IMR-90 (cell line): ENCODE data around the gene HUNK. TPM values are rescaled to one million over a fixed set of nuclear protein-coding genes. Genes with fewer than 3 reads are reported as not detected.

Source experiments
- ATAC-seq: fragments of 200-7000 bp; cut with Tn5 transposase; 2 replicates; pipeline ENCODE4 v1.9.1; 2020; ENCODE audit warnings: low read depth, mild to moderate bottlenecking, moderate library complexity
- BruUV-seq: library from RNA; stranded (reverse); fragments of 400-500 nt; replicated peaks from 2 replicates; lab custom pipeline; 2021; lab: Mats Ljungman, UMichigan
- CTCF ChIA-PET: fragments of 300-600 bp; formaldehyde crosslinking; extraction: SDS; loops from one replicate; lab custom pipeline; 2021; ENCODE audit warnings: antibody characterized with exemption; lab: Yijun Ruan, JAX
- POLR2A ChIA-PET: fragments of 300-600 bp; sonication (Branson Sonifier 250); formaldehyde crosslinking; loops from one replicate; lab custom pipeline; 2022; ENCODE audit warnings: antibody characterized with exemption; ENCODE audit not compliant: unreplicated experiment; lab: Charles Lee
- DNase-seq: peaks from one replicate; pipeline ENCODE4 v3.0.0; 2013
- H2AFZ ChIP-seq: replicated peaks from 2 replicates; pipeline ENCODE3; 2013; ENCODE audit warnings: low read length, mild to moderate bottlenecking; ENCODE audit not compliant: poor library complexity
- H2AK5ac ChIP-seq: 2 replicates; pipeline ENCODE4 v1.6.1; 2013; ENCODE audit warnings: low read depth, low read length, inconsistent platforms
- H2AK9ac ChIP-seq: replicated peaks from 2 replicates; pipeline ENCODE3; 2013; ENCODE audit warnings: mild to moderate bottlenecking, low read depth, low read length, moderate library complexity; ENCODE audit not compliant: poor library complexity
- H2BK120ac ChIP-seq: 2 replicates; pipeline ENCODE4 v1.6.1; 2013; ENCODE audit warnings: low read depth, low read length, inconsistent platforms
- H2BK15ac ChIP-seq: 3 replicates; pipeline ENCODE4 v1.6.1; 2013; ENCODE audit warnings: low read depth, low read length, inconsistent platforms
- H2BK20ac ChIP-seq: 2 replicates; pipeline ENCODE4 v1.6.1; 2013; ENCODE audit warnings: low read depth, mild to moderate bottlenecking, inconsistent platforms, low read length, moderate library complexity
- H2BK5ac ChIP-seq: 2 replicates; pipeline ENCODE4 v1.6.1; 2013; ENCODE audit warnings: mild to moderate bottlenecking, low read depth, low read length, inconsistent platforms; ENCODE audit not compliant: poor library complexity, severe bottlenecking
- H3K14ac ChIP-seq: replicated peaks from 2 replicates; pipeline ENCODE4 v1.6.1; 2013; ENCODE audit warnings: low read depth, low read length, inconsistent platforms
- H3K18ac ChIP-seq: 2 replicates; pipeline ENCODE4 v1.6.1; 2013; ENCODE audit warnings: low read depth, low read length, control low read depth
- H3K23ac ChIP-seq: 2 replicates; pipeline ENCODE4 v1.6.1; 2013; ENCODE audit warnings: low read depth, low read length, inconsistent platforms
- H3K27ac ChIP-seq: 2 replicates; pipeline ENCODE4 v1.5.1; 2013; ENCODE audit warnings: mild to moderate bottlenecking, control low read depth, low read length; ENCODE audit not compliant: insufficient read depth
- H3K27me3 ChIP-seq: 2 replicates; pipeline ENCODE4 v1.6.1; 2013; ENCODE audit warnings: low read length; ENCODE audit not compliant: control insufficient read depth, insufficient read depth
- H3K36me3 ChIP-seq: 2 replicates; pipeline ENCODE4 v1.6.1; 2013; ENCODE audit warnings: low read length, mixed read lengths; ENCODE audit not compliant: control insufficient read depth, insufficient read depth
- H3K4ac ChIP-seq: 2 replicates; pipeline ENCODE4 v1.6.1; 2013; ENCODE audit warnings: low read depth, low read length, inconsistent platforms
- H3K4me1 ChIP-seq: 2 replicates; pipeline ENCODE4 v1.6.1; 2013; ENCODE audit warnings: low read length, mixed read lengths; ENCODE audit not compliant: control insufficient read depth, insufficient read depth
- H3K4me2 ChIP-seq: 2 replicates; pipeline ENCODE4 v1.6.1; 2013; ENCODE audit warnings: low read depth, mild to moderate bottlenecking, control low read depth, low read length, moderate library complexity
- H3K4me3 ChIP-seq: 2 replicates; pipeline ENCODE4 v1.5.1; 2013; ENCODE audit warnings: low read depth, mild to moderate bottlenecking, control low read depth, low read length, moderate library complexity; ENCODE audit not compliant: insufficient read depth
- H3K56ac ChIP-seq: 2 replicates; pipeline ENCODE4 v1.6.1; 2013; ENCODE audit warnings: low read length, inconsistent platforms; ENCODE audit not compliant: insufficient read depth; ENCODE audit errors: extremely low read depth
- H3K79me1 ChIP-seq, 2 experiments: 2 replicates each; pipeline ENCODE4 v1.6.1; 2013; ENCODE audit warnings: low read length in 2 of 2, inconsistent platforms in 1 of 2, low read depth in 1 of 2
- H3K9ac ChIP-seq: 2 replicates; pipeline ENCODE4 v1.6.1; 2013; ENCODE audit warnings: low read depth, low read length, control low read depth
- H3K9me1 ChIP-seq: 2 replicates; pipeline ENCODE4 v1.6.1; 2013; ENCODE audit warnings: low read length, inconsistent platforms; ENCODE audit not compliant: insufficient read depth
- H3K9me3 ChIP-seq: 2 replicates; pipeline ENCODE4 v1.6.1; 2013; ENCODE audit warnings: low read length; ENCODE audit not compliant: control insufficient read depth, insufficient read depth
- H4K20me1 ChIP-seq: 2 replicates; pipeline ENCODE4 v1.6.1; 2013; ENCODE audit warnings: low read length, inconsistent platforms; ENCODE audit not compliant: insufficient read depth
- H4K5ac ChIP-seq: 2 replicates; pipeline ENCODE4 v1.6.1; 2013; ENCODE audit warnings: mild to moderate bottlenecking, low read depth, low read length, control low read depth
- H4K8ac ChIP-seq, 2 experiments: 2 replicates each; pipeline ENCODE4 v1.6.1; 2013; ENCODE audit warnings: low read depth in 2 of 2, low read length in 2 of 2, control low read depth in 1 of 2, inconsistent platforms in 1 of 2
- H4K91ac ChIP-seq: 2 replicates; pipeline ENCODE4 v1.6.1; 2013; ENCODE audit warnings: low read depth, low read length, inconsistent platforms; ENCODE audit not compliant: insufficient read depth
- CEBPB ChIP-seq: IDR thresholded peaks from 2 replicates; pipeline ENCODE4 v1.6.1; 2012; ENCODE audit warnings: low read depth, low read length, improper control_type of control experiment
- CHD1 ChIP-seq: IDR thresholded peaks from 2 replicates; pipeline ENCODE4 v1.6.1; 2012; ENCODE audit warnings: low read depth, low read length, improper control_type of control experiment
- CTCF ChIP-seq: conservative IDR thresholded peaks from 2 replicates; pipeline ENCODE4 v1.5.1; 2012; ENCODE audit warnings: mild to moderate bottlenecking, low read depth, low read length, improper control_type of control experiment
- FOS ChIP-seq: fragments of 150-350 bp; IDR thresholded peaks from 2 replicates; pipeline ENCODE4 v1.6.1; 2016; ENCODE audit warnings: low read depth, low read length
- MAFK ChIP-seq: IDR thresholded peaks from 2 replicates; pipeline ENCODE4 v1.6.1; 2012; ENCODE audit warnings: low read depth, low read length, improper control_type of control experiment
- MAZ ChIP-seq: IDR thresholded peaks from 2 replicates; pipeline ENCODE4 v1.6.1; 2012; ENCODE audit warnings: low read depth, mild to moderate bottlenecking, low read length, improper control_type of control experiment, moderate library complexity, borderline replicate concordance
- NFE2L2 ChIP-seq: fragments of 150-350 bp; IDR thresholded peaks from 2 replicates; pipeline ENCODE4 v1.6.1; 2016; ENCODE audit warnings: low read depth, mild to moderate bottlenecking, low read length
- POLR2A ChIP-seq: IDR thresholded peaks from 2 replicates; pipeline ENCODE4 v1.6.1; 2012; ENCODE audit warnings: mild to moderate bottlenecking, low read depth, low read length
- RAD21 ChIP-seq: IDR thresholded peaks from 2 replicates; pipeline ENCODE4 v1.6.1; 2012; ENCODE audit warnings: low read length, improper control_type of control experiment
- RCOR1 ChIP-seq: IDR thresholded peaks from 2 replicates; pipeline ENCODE4 v1.6.1; 2012; ENCODE audit warnings: mild to moderate bottlenecking, low read length, improper control_type of control experiment; ENCODE audit not compliant: insufficient replicate concordance
- RFX5 ChIP-seq: IDR thresholded peaks from 2 replicates; pipeline ENCODE4 v1.8.0; 2012; ENCODE audit warnings: low read depth, mild to moderate bottlenecking, low read length, moderate library complexity
- WGBS, 2 experiments: methylation state at CpG; one replicate each; pipeline versions ENCODE4 v1.1.5 to v1.1.7; 2013; ENCODE audit warnings: missing lambda C conversion rate in 2 of 2; ENCODE audit not compliant: insufficient read length in 1 of 2; ENCODE audit errors: extremely low coverage in 2 of 2; 5-methylcytosine and 5-hydroxymethylcytosine counted together
- dilution Hi-C: fragments of 300-500 bp; cut with HindIII; formaldehyde crosslinking; loops from one replicate; pipeline ENCODE4 v1.14.3; 2018; ENCODE audit warnings: low sequenced_read_pairs; ENCODE audit not compliant: unreplicated experiment
- in situ Hi-C: fragments of 300-500 bp; cut with MboI; formaldehyde crosslinking; loops from 3 replicates; pipeline ENCODE4 v1.14.3; 2019; ENCODE audit warnings: low sequenced_read_pairs, inconsistent platforms, mixed read lengths
- intact Hi-C: fragments of 100-400 bp; cut with micrococcal nuclease; formaldehyde crosslinking; loops from 2 replicates; pipeline ENCODE4 v1.10.0; 2022
- polyA plus RNA-seq, 3 experiments: library from polyadenylated mRNA; depleted of rRNA; stranded (reverse); fragments of >200 nt; gene quantifications; 2 replicates each; pipeline ENCODE4 v1.2.3, GENCODE V29; 2012; ENCODE audit warnings: low replicate concordance in 1 of 3
- total RNA-seq: library from RNA; depleted of rRNA; stranded (reverse); fragments of >200 nt; gene quantifications from 2 replicates; pipeline ENCODE4 v1.2.3, GENCODE V29; 2012
- TF ChIP-seq, protein P1 (sequence below): fragments of 150-350 bp; IDR thresholded peaks from 2 replicates; pipeline ENCODE4 v1.6.1; 2016; ENCODE audit warnings: low read depth, mild to moderate bottlenecking, low read length, moderate library complexity, borderline replicate concordance

The HUNK gene
- total and polyA plus RNA-seq, 2 of the 4 experiments (the other 2 are of a cell fraction): 1.0 to 2.0 TPM

DNA sequence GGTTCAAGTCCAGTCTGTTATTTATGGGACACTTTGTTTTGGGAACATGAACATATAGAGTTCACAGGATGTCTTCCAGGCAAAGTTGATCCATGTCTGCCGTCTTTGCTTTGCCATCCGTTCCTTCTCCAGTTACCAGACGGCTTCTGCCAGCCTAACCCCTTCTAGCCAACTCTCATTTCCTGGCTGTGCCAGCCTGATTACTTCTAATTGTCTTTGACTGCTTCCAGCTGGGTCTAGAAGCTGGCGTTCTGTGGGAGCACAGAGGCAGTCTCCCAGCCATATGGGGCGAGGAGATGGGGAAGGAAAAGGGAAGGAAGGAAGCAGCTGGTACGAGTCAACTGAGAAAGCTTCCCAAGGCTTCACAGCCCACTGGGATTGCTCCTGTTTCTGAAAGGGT lies 3.1 kb upstream of the HUNK start:
- no peak for DNase-seq
- H4K5ac ChIP-seq: no peak overlapping the region
- H3K9ac ChIP-seq: no peak overlapping the region
- H3K56ac ChIP-seq: no peak overlapping the region
- H3K9me1 ChIP-seq: no peaks in the 10 kb centered on the region
- no peak overlapping the region for H2BK5ac ChIP-seq
- H4K91ac ChIP-seq: no peak overlapping the region
- no peak overlapping the region for H4K8ac ChIP-seq
- H3K27me3 ChIP-seq: peaks cover 18% of the 10 kb centered on the region
- 0 out of 2 replicates have a peak, but pooled peaks cover 2% of the 10 kb centered on the region for H3K4me1 ChIP-seq
- TF ChIP-seq RCOR1 (no peak), RAD21 (no peak), POLR2A (no peak), MAZ (no peak), FOS (no peak), CTCF (no peak), MAFK (no peak), NFE2L2 (no peak), CEBPB (no peak), CHD1 (no peak), RFX5 (no peak)
- TF ChIP-seq, protein P1, sequence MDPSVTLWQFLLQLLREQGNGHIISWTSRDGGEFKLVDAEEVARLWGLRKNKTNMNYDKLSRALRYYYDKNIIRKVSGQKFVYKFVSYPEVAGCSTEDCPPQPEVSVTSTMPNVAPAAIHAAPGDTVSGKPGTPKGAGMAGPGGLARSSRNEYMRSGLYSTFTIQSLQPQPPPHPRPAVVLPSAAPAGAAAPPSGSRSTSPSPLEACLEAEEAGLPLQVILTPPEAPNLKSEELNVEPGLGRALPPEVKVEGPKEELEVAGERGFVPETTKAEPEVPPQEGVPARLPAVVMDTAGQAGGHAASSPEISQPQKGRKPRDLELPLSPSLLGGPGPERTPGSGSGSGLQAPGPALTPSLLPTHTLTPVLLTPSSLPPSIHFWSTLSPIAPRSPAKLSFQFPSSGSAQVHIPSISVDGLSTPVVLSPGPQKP: no peak
- intact Hi-C loops (loop anchor here (5.0 kb wide), 1 partner anchor 233 kb away; no protein-coding TSS in a partner anchor), in situ Hi-C loops (loop anchor here (5.0 kb wide), 1 partner anchor 393 kb away; no protein-coding TSS in a partner anchor), dilution Hi-C loops (no loop called here)
- no peak overlapping the region for H3K4ac ChIP-seq
- H3K36me3 ChIP-seq: no peaks in the 10 kb centered on the region
- BruUV-seq: no TSS peak
- H3K79me1 ChIP-seq: peaks cover 0 to 6% of the 10 kb centered on the region in 2 experiments; a peak in 1 of 4 replicates
- ChIA-PET POLR2A (no interaction called here), CTCF (interaction anchor here (1.0 kb wide), 1 partner anchor 388 kb away, joined by 3 read pairs; no protein-coding TSS in a partner anchor)
- H2BK15ac ChIP-seq: no peak overlapping the region
- no peak overlapping the region for H3K27ac ChIP-seq
- H3K4me3 ChIP-seq: no peak overlapping the region
- ATAC-seq: no peak
- no peak overlapping the region for H3K18ac ChIP-seq
- H2AK9ac ChIP-seq: no peak overlapping the region
- WGBS, 2 experiments: no CpG with 5 or more reads among the region's 6 CpGs
- H3K23ac ChIP-seq: no peak overlapping the region
- H3K9me3 ChIP-seq: no peaks in the 10 kb centered on the region
- H3K4me2 ChIP-seq: no peak overlapping the region
- H3K14ac ChIP-seq: no peak overlapping the region
- no peak overlapping the region for H2AK5ac ChIP-seq
- H2AFZ ChIP-seq: no peak overlapping the region
- H2BK120ac ChIP-seq: no peak overlapping the region
- 0 out of 2 replicates have a peak, but pooled peaks cover 4% of the 10 kb centered on the region for H4K20me1 ChIP-seq
- H2BK20ac ChIP-seq: no peak overlapping the region
